ENCODE data around the gene CFAP299. TPM values are rescaled to one million over a fixed set of nuclear protein-coding genes. Genes with fewer than 3 reads are reported as not detected.

CFAP299 gene
- total RNA-seq, 1 experiment from 2014 or later, result not detected

DNA sequence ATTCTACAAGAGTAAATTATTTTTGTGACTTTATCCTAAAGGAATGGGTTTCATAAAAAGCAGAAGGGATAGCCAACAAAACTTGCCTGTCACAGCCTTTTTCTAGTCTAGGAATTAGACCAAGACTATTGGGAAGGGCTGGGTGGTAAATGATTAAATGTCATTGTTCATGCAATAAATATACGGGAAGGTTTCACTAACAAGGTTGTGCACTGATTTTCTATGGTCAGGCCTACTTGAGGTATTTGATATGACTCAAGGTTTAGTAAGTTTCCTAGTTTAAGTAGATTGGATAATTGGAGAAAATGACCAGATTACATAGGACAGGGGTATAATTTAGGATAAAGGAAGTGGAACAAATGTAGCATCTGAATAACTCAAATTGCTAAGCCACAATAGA lies 445.9 kb downstream of the CFAP299 start:
- no peak overlapping the region for H2AFZ ChIP-seq
- no peak overlapping the region for H3K27ac ChIP-seq
- no peaks in the 10 kb centered on the region for H3K27me3 ChIP-seq (ENCODE audit: insufficient read depth, low read depth)
- no peak overlapping the region for H3K4me3 ChIP-seq
- TF ChIP-seq, protein P1, sequence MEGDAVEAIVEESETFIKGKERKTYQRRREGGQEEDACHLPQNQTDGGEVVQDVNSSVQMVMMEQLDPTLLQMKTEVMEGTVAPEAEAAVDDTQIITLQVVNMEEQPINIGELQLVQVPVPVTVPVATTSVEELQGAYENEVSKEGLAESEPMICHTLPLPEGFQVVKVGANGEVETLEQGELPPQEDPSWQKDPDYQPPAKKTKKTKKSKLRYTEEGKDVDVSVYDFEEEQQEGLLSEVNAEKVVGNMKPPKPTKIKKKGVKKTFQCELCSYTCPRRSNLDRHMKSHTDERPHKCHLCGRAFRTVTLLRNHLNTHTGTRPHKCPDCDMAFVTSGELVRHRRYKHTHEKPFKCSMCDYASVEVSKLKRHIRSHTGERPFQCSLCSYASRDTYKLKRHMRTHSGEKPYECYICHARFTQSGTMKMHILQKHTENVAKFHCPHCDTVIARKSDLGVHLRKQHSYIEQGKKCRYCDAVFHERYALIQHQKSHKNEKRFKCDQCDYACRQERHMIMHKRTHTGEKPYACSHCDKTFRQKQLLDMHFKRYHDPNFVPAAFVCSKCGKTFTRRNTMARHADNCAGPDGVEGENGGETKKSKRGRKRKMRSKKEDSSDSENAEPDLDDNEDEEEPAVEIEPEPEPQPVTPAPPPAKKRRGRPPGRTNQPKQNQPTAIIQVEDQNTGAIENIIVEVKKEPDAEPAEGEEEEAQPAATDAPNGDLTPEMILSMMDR (conservative IDR thresholded peaks at IDR 0.05), result no peak
- no peak for TF ChIP-seq EZH2 (IDR thresholded peaks at IDR 0.05; ENCODE audit: low read depth)
- CTCF ChIA-PET, result no interaction called here
- no peaks in the 10 kb centered on the region for H3K4me1 ChIP-seq (replicated peaks; ENCODE audit: insufficient read depth)
- no peak for DNase-seq
- H3K4me2 ChIP-seq, result no peak overlapping the region
- POLR2A ChIA-PET (ENCODE audit: unreplicated experiment), result no interaction called here
- H4K20me1 ChIP-seq (ENCODE audit: insufficient read depth), result no peaks in the 10 kb centered on the region
- BruUV-seq (replicated peaks), result no TSS peak
- H3F3A ChIP-seq (ENCODE audit: insufficient read depth, low read depth), result no peaks in the 10 kb centered on the region
- no peaks in the 10 kb centered on the region for H3K79me2 ChIP-seq (ENCODE audit: low read depth)
- intact Hi-C loops (cut with micrococcal nuclease; ENCODE audit: unreplicated experiment), result no loop called here
- no peaks in the 10 kb centered on the region for H3K36me3 ChIP-seq (ENCODE audit: low read depth)
- H3K9me3 ChIP-seq (ENCODE audit: insufficient read depth, low read depth), result no peaks in the 10 kb centered on the region
- no peaks in the 10 kb centered on the region for H3K9me2 ChIP-seq (ENCODE audit: insufficient read depth)

GRCh38 chr4:80787306-80787705 lies 451.8 kb downstream of the CFAP299 start:
- BruUV-seq (replicated peaks), result no TSS peak

DNA sequence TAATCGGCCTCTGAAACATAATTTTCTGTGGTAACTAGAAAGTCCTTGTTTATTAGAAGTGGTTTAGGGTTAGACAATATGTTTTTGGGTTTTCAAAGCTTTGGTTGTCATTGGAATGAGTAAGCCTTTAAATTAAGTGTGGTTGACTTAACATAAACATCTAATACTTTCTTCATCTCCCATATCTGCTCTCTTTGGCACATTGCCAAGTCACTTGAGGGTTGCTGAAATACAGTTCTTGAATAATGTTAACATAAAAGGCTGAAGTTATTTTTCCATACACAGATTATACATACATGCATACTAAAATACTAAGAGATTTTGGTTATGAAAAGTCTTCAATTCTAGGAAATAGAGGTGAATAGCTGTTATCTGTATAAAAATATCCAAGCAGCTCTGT lies 453.3 kb downstream of the CFAP299 start:
- TF ChIP-seq EZH2 (IDR thresholded peaks at IDR 0.05; ENCODE audit: low read depth), result no peak
- TF ChIP-seq, protein P1 (conservative IDR thresholded peaks at IDR 0.05), result no peak
- Histone ChIP-seq H3K36me3 (ENCODE audit: low read depth) (no peaks in the 10 kb centered on the region), H3K4me3 (no peak overlapping the region), H2AFZ (no peak overlapping the region), H3K27me3 (ENCODE audit: insufficient read depth, low read depth) (no peaks in the 10 kb centered on the region), H4K20me1 (ENCODE audit: insufficient read depth) (no peaks in the 10 kb centered on the region), H3K79me2 (ENCODE audit: low read depth) (no peaks in the 10 kb centered on the region), H3K4me1 (replicated peaks; ENCODE audit: insufficient read depth) (no peaks in the 10 kb centered on the region), H3F3A (ENCODE audit: insufficient read depth, low read depth) (no peaks in the 10 kb centered on the region), H3K9me2 (ENCODE audit: insufficient read depth) (no peaks in the 10 kb centered on the region), H3K9me3 (ENCODE audit: insufficient read depth, low read depth) (no peaks in the 10 kb centered on the region), H3K27ac (no peak overlapping the region), H3K4me2 (no peak overlapping the region)
- BruUV-seq (replicated peaks), result no TSS peak
- CTCF ChIA-PET, result no interaction called here
- intact Hi-C loops (cut with micrococcal nuclease; ENCODE audit: unreplicated experiment), result no loop called here
- POLR2A ChIA-PET (ENCODE audit: unreplicated experiment), result no interaction called here
- no peak for DNase-seq

More at GRCh38 chr4:80787306-80787705, 451.8 kb downstream of the CFAP299 start:
- ChIA-PET CTCF (no interaction called here), POLR2A (ENCODE audit: unreplicated experiment) (no interaction called here)
- Histone ChIP-seq H3K9me3 (ENCODE audit: insufficient read depth, low read depth) (no peaks in the 10 kb centered on the region), H3K4me3 (no peak overlapping the region), H3K27me3 (ENCODE audit: insufficient read depth, low read depth) (no peaks in the 10 kb centered on the region), H3F3A (ENCODE audit: insufficient read depth, low read depth) (no peaks in the 10 kb centered on the region), H3K4me1 (replicated peaks; ENCODE audit: insufficient read depth) (no peaks in the 10 kb centered on the region), H3K27ac (no peak overlapping the region), H3K9me2 (ENCODE audit: insufficient read depth) (no peaks in the 10 kb centered on the region), H2AFZ (no peak overlapping the region), H3K4me2 (no peak overlapping the region), H4K20me1 (ENCODE audit: insufficient read depth) (no peaks in the 10 kb centered on the region), H3K36me3 (ENCODE audit: low read depth) (no peaks in the 10 kb centered on the region), H3K79me2 (ENCODE audit: low read depth) (no peaks in the 10 kb centered on the region)
- DNase-seq, result no peak
- intact Hi-C loops (cut with micrococcal nuclease; ENCODE audit: unreplicated experiment), result no loop called here
- no peak for TF ChIP-seq EZH2 (IDR thresholded peaks at IDR 0.05; ENCODE audit: low read depth)
- TF ChIP-seq, protein P1 (conservative IDR thresholded peaks at IDR 0.05), result no peak
